HCEC 1CT (cell line): ENCODE results near the gene AP2B1.
A peak's percentile ranks its signal among the peaks of the same experiment; 100 is the strongest.

ENCODE experiments used
- DNase-seq: peaks from one replicate; pipeline ENCODE4 v3.0.0-alpha.2; 2017

AP2B1 gene

GRCh38 chr17:35641032-35641431, 53.9 kb downstream of the AP2B1 start:
- DNase-seq = no peak

- no peak for DNase-seq
These were observed 58.8 kb downstream of the AP2B1 start for GRCh38 chr17:35645923-35646322.

- DNase-seq = no peak
These were observed 64.3 kb downstream of the AP2B1 start for GRCh38 chr17:35651467-35651866.

- no peak for DNase-seq
These were observed 66.7 kb downstream of the AP2B1 start for GRCh38 chr17:35653619-35654361.

GRCh38 chr17:35655303-35655702, 68.2 kb downstream of the AP2B1 start:
- DNase-seq = no peak

GRCh38 chr17:35660902-35661301, 73.8 kb downstream of the AP2B1 start:
- no peak for DNase-seq

GRCh38 chr17:35664685-35665084, 77.6 kb downstream of the AP2B1 start:
- no peak for DNase-seq

GRCh38 chr17:35665662-35666061, 78.5 kb downstream of the AP2B1 start:
- no peak for DNase-seq

- DNase-seq = no peak
These were observed 78.9 kb downstream of the AP2B1 start for GRCh38 chr17:35666070-35666469.

GRCh38 chr17:35666967-35667532, 79.9 kb downstream of the AP2B1 start:
- no peak for DNase-seq

- DNase-seq = no peak
These were observed 81.7 kb downstream of the AP2B1 start for GRCh38 chr17:35668802-35669201.

GRCh38 chr17:35674552-35674951, 87.4 kb downstream of the AP2B1 start:
- DNase-seq = no peak

GRCh38 chr17:35676441-35676840, 89.3 kb downstream of the AP2B1 start:
- DNase-seq = no peak

- DNase-seq = no peak
These were observed 92.0 kb downstream of the AP2B1 start for GRCh38 chr17:35679007-35679682.

- DNase-seq = no peak
These were observed 96.5 kb downstream of the AP2B1 start for GRCh38 chr17:35683591-35683990.

- peak; percentile 28 for DNase-seq
These were observed 97.1 kb downstream of the AP2B1 start for GRCh38 chr17:35684055-35684802.

GRCh38 chr17:35692512-35693210, 105.5 kb downstream of the AP2B1 start:
- no peak for DNase-seq

- no peak for DNase-seq
These were observed 106.5 kb downstream of the AP2B1 start for GRCh38 chr17:35693662-35694061.

- DNase-seq = no peak
These were observed 107.8 kb downstream of the AP2B1 start for GRCh38 chr17:35694906-35695305.

GRCh38 chr17:35695613-35696012, 108.5 kb downstream of the AP2B1 start:
- DNase-seq = no peak

GRCh38 chr17:35698800-35699199, 111.7 kb downstream of the AP2B1 start:
- no peak for DNase-seq

GRCh38 chr17:35700150-35700549, 113.0 kb downstream of the AP2B1 start:
- peak; percentile 13 for DNase-seq

GRCh38 chr17:35701491-35701890, 114.4 kb downstream of the AP2B1 start:
- DNase-seq = no peak
